IMR-90 (cell line): ENCODE results near the gene PODXL. TPM values are rescaled to one million over a fixed set of nuclear protein-coding genes. Genes with fewer than 3 reads are reported as not detected.

Source experiments
- ATAC-seq: fragments of 200-7000 bp; cut with Tn5 transposase; 2 replicates; pipeline ENCODE4 v1.9.1; 2020; ENCODE audit warnings: low read depth, mild to moderate bottlenecking, moderate library complexity
- BruUV-seq: library from RNA; stranded (reverse); fragments of 400-500 nt; replicated peaks from 2 replicates; lab custom pipeline; 2021; lab: Mats Ljungman, UMichigan
- CTCF ChIA-PET: fragments of 300-600 bp; formaldehyde crosslinking; extraction: SDS; loops from one replicate; lab custom pipeline; 2021; ENCODE audit warnings: antibody characterized with exemption; lab: Yijun Ruan, JAX
- POLR2A ChIA-PET: fragments of 300-600 bp; sonication (Branson Sonifier 250); formaldehyde crosslinking; loops from one replicate; lab custom pipeline; 2022; ENCODE audit warnings: antibody characterized with exemption; ENCODE audit not compliant: unreplicated experiment; lab: Charles Lee
- DNase-seq: peaks from one replicate; pipeline ENCODE4 v3.0.0; 2013
- H2AFZ ChIP-seq: replicated peaks from 2 replicates; pipeline ENCODE3; 2013; ENCODE audit warnings: low read length, mild to moderate bottlenecking; ENCODE audit not compliant: poor library complexity
- H2AK5ac ChIP-seq: 2 replicates; pipeline ENCODE4 v1.6.1; 2013; ENCODE audit warnings: low read depth, low read length, inconsistent platforms
- H2AK9ac ChIP-seq: replicated peaks from 2 replicates; pipeline ENCODE3; 2013; ENCODE audit warnings: mild to moderate bottlenecking, low read depth, low read length, moderate library complexity; ENCODE audit not compliant: poor library complexity
- H2BK120ac ChIP-seq: 2 replicates; pipeline ENCODE4 v1.6.1; 2013; ENCODE audit warnings: low read depth, low read length, inconsistent platforms
- H2BK15ac ChIP-seq: 3 replicates; pipeline ENCODE4 v1.6.1; 2013; ENCODE audit warnings: low read depth, low read length, inconsistent platforms
- H2BK20ac ChIP-seq: 2 replicates; pipeline ENCODE4 v1.6.1; 2013; ENCODE audit warnings: low read depth, mild to moderate bottlenecking, inconsistent platforms, low read length, moderate library complexity
- H2BK5ac ChIP-seq: 2 replicates; pipeline ENCODE4 v1.6.1; 2013; ENCODE audit warnings: mild to moderate bottlenecking, low read depth, low read length, inconsistent platforms; ENCODE audit not compliant: poor library complexity, severe bottlenecking
- H3K14ac ChIP-seq: replicated peaks from 2 replicates; pipeline ENCODE4 v1.6.1; 2013; ENCODE audit warnings: low read depth, low read length, inconsistent platforms
- H3K18ac ChIP-seq: 2 replicates; pipeline ENCODE4 v1.6.1; 2013; ENCODE audit warnings: low read depth, low read length, control low read depth
- H3K23ac ChIP-seq: 2 replicates; pipeline ENCODE4 v1.6.1; 2013; ENCODE audit warnings: low read depth, low read length, inconsistent platforms
- H3K27ac ChIP-seq: 2 replicates; pipeline ENCODE4 v1.5.1; 2013; ENCODE audit warnings: mild to moderate bottlenecking, control low read depth, low read length; ENCODE audit not compliant: insufficient read depth
- H3K27me3 ChIP-seq: 2 replicates; pipeline ENCODE4 v1.6.1; 2013; ENCODE audit warnings: low read length; ENCODE audit not compliant: control insufficient read depth, insufficient read depth
- H3K36me3 ChIP-seq: 2 replicates; pipeline ENCODE4 v1.6.1; 2013; ENCODE audit warnings: low read length, mixed read lengths; ENCODE audit not compliant: control insufficient read depth, insufficient read depth
- H3K4ac ChIP-seq: 2 replicates; pipeline ENCODE4 v1.6.1; 2013; ENCODE audit warnings: low read depth, low read length, inconsistent platforms
- H3K4me1 ChIP-seq: 2 replicates; pipeline ENCODE4 v1.6.1; 2013; ENCODE audit warnings: low read length, mixed read lengths; ENCODE audit not compliant: control insufficient read depth, insufficient read depth
- H3K4me2 ChIP-seq: 2 replicates; pipeline ENCODE4 v1.6.1; 2013; ENCODE audit warnings: low read depth, mild to moderate bottlenecking, control low read depth, low read length, moderate library complexity
- H3K4me3 ChIP-seq: 2 replicates; pipeline ENCODE4 v1.5.1; 2013; ENCODE audit warnings: low read depth, mild to moderate bottlenecking, control low read depth, low read length, moderate library complexity; ENCODE audit not compliant: insufficient read depth
- H3K56ac ChIP-seq: 2 replicates; pipeline ENCODE4 v1.6.1; 2013; ENCODE audit warnings: low read length, inconsistent platforms; ENCODE audit not compliant: insufficient read depth; ENCODE audit errors: extremely low read depth
- H3K79me1 ChIP-seq, 2 experiments: 2 replicates each; pipeline ENCODE4 v1.6.1; 2013; ENCODE audit warnings: low read length in 2 of 2, inconsistent platforms in 1 of 2, low read depth in 1 of 2
- H3K9ac ChIP-seq: 2 replicates; pipeline ENCODE4 v1.6.1; 2013; ENCODE audit warnings: low read depth, low read length, control low read depth
- H3K9me1 ChIP-seq: 2 replicates; pipeline ENCODE4 v1.6.1; 2013; ENCODE audit warnings: low read length, inconsistent platforms; ENCODE audit not compliant: insufficient read depth
- H3K9me3 ChIP-seq: 2 replicates; pipeline ENCODE4 v1.6.1; 2013; ENCODE audit warnings: low read length; ENCODE audit not compliant: control insufficient read depth, insufficient read depth
- H4K20me1 ChIP-seq: 2 replicates; pipeline ENCODE4 v1.6.1; 2013; ENCODE audit warnings: low read length, inconsistent platforms; ENCODE audit not compliant: insufficient read depth
- H4K5ac ChIP-seq: 2 replicates; pipeline ENCODE4 v1.6.1; 2013; ENCODE audit warnings: mild to moderate bottlenecking, low read depth, low read length, control low read depth
- H4K8ac ChIP-seq, 2 experiments: 2 replicates each; pipeline ENCODE4 v1.6.1; 2013; ENCODE audit warnings: low read depth in 2 of 2, low read length in 2 of 2, control low read depth in 1 of 2, inconsistent platforms in 1 of 2
- H4K91ac ChIP-seq: 2 replicates; pipeline ENCODE4 v1.6.1; 2013; ENCODE audit warnings: low read depth, low read length, inconsistent platforms; ENCODE audit not compliant: insufficient read depth
- BHLHE40 ChIP-seq: fragments of 150-350 bp; IDR thresholded peaks from 2 replicates; pipeline ENCODE4 v1.6.1; 2016; ENCODE audit warnings: mild to moderate bottlenecking, low read depth, low read length
- CEBPB ChIP-seq: IDR thresholded peaks from 2 replicates; pipeline ENCODE4 v1.6.1; 2012; ENCODE audit warnings: low read depth, low read length, improper control_type of control experiment
- CHD1 ChIP-seq: IDR thresholded peaks from 2 replicates; pipeline ENCODE4 v1.6.1; 2012; ENCODE audit warnings: low read depth, low read length, improper control_type of control experiment
- FOS ChIP-seq: fragments of 150-350 bp; IDR thresholded peaks from 2 replicates; pipeline ENCODE4 v1.6.1; 2016; ENCODE audit warnings: low read depth, low read length
- MAFK ChIP-seq: IDR thresholded peaks from 2 replicates; pipeline ENCODE4 v1.6.1; 2012; ENCODE audit warnings: low read depth, low read length, improper control_type of control experiment
- MAZ ChIP-seq: IDR thresholded peaks from 2 replicates; pipeline ENCODE4 v1.6.1; 2012; ENCODE audit warnings: low read depth, mild to moderate bottlenecking, low read length, improper control_type of control experiment, moderate library complexity, borderline replicate concordance
- MXI1 ChIP-seq: IDR thresholded peaks from 2 replicates; pipeline ENCODE4 v1.6.1; 2012; ENCODE audit warnings: low read depth, mild to moderate bottlenecking, low read length, moderate library complexity, borderline replicate concordance
- NFE2L2 ChIP-seq: fragments of 150-350 bp; IDR thresholded peaks from 2 replicates; pipeline ENCODE4 v1.6.1; 2016; ENCODE audit warnings: low read depth, mild to moderate bottlenecking, low read length
- POLR2A ChIP-seq: IDR thresholded peaks from 2 replicates; pipeline ENCODE4 v1.6.1; 2012; ENCODE audit warnings: mild to moderate bottlenecking, low read depth, low read length
- RAD21 ChIP-seq: IDR thresholded peaks from 2 replicates; pipeline ENCODE4 v1.6.1; 2012; ENCODE audit warnings: low read length, improper control_type of control experiment
- RCOR1 ChIP-seq: IDR thresholded peaks from 2 replicates; pipeline ENCODE4 v1.6.1; 2012; ENCODE audit warnings: mild to moderate bottlenecking, low read length, improper control_type of control experiment; ENCODE audit not compliant: insufficient replicate concordance
- RFX5 ChIP-seq: IDR thresholded peaks from 2 replicates; pipeline ENCODE4 v1.8.0; 2012; ENCODE audit warnings: low read depth, mild to moderate bottlenecking, low read length, moderate library complexity
- SMC3 ChIP-seq: fragments of 150-350 bp; IDR thresholded peaks from 2 replicates; pipeline ENCODE4 v1.6.1; 2016; ENCODE audit warnings: low read depth, mild to moderate bottlenecking, antibody characterized with exemption, low read length, moderate library complexity
- WGBS, 2 experiments: methylation state at CpG; one replicate each; pipeline versions ENCODE4 v1.1.5 to v1.1.7; 2013; ENCODE audit warnings: missing lambda C conversion rate in 2 of 2; ENCODE audit not compliant: insufficient read length in 1 of 2; ENCODE audit errors: extremely low coverage in 2 of 2; 5-methylcytosine and 5-hydroxymethylcytosine counted together
- dilution Hi-C: fragments of 300-500 bp; cut with HindIII; formaldehyde crosslinking; loops from one replicate; pipeline ENCODE4 v1.14.3; 2018; ENCODE audit warnings: low sequenced_read_pairs; ENCODE audit not compliant: unreplicated experiment
- in situ Hi-C: fragments of 300-500 bp; cut with MboI; formaldehyde crosslinking; loops from 3 replicates; pipeline ENCODE4 v1.14.3; 2019; ENCODE audit warnings: low sequenced_read_pairs, inconsistent platforms, mixed read lengths
- intact Hi-C: fragments of 100-400 bp; cut with micrococcal nuclease; formaldehyde crosslinking; loops from 2 replicates; pipeline ENCODE4 v1.10.0; 2022
- polyA plus RNA-seq, 3 experiments: library from polyadenylated mRNA; depleted of rRNA; stranded (reverse); fragments of >200 nt; gene quantifications; 2 replicates each; pipeline ENCODE4 v1.2.3, GENCODE V29; 2012; ENCODE audit warnings: low replicate concordance in 1 of 3
- total RNA-seq: library from RNA; depleted of rRNA; stranded (reverse); fragments of >200 nt; gene quantifications from 2 replicates; pipeline ENCODE4 v1.2.3, GENCODE V29; 2012
- TF ChIP-seq, protein P1 (sequence below): conservative IDR thresholded peaks from 2 replicates; pipeline ENCODE4 v1.5.1; 2012; ENCODE audit warnings: mild to moderate bottlenecking, low read depth, low read length, improper control_type of control experiment
- TF ChIP-seq, protein P2 (sequence below): fragments of 150-350 bp; IDR thresholded peaks from 2 replicates; pipeline ENCODE4 v1.6.1; 2016; ENCODE audit warnings: low read depth, mild to moderate bottlenecking, low read length, moderate library complexity, borderline replicate concordance

Gene PODXL
- total and polyA plus RNA-seq, 2 of the 4 experiments (the other 2 are of a cell fraction), result 1.3 to 3.8 TPM

DNA sequence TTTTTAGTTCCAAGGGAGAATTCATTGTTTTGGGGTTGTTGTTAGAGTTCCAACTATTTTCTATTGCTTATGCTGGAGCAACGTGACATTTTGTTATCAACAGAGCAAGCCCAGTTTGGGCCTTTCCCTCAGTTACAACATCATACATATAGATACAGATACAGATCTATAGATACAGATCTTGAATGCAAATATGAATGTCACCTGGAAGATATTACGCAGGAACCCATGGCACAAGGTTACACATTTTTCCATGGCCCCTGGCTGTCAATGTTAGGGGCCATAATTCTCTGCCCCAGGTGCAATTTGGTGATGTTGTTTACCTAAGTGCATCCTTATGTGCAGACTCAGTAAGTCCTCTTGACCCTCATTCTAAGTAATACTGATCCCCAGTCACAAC is 3.6 kb upstream of the PODXL start:
- H2AK5ac ChIP-seq, result no peak overlapping the region
- intact Hi-C loops (no loop called here), dilution Hi-C loops (no loop called here), in situ Hi-C loops (no loop called here)
- CTCF ChIA-PET, result no interaction called here
- no TSS peak for BruUV-seq
- H3K9me1 ChIP-seq, result no peaks in the 10 kb centered on the region
- H3K4me1 ChIP-seq, result 0 out of 2 replicates have a peak, but pooled peaks cover 4% of the 10 kb centered on the region
- no peaks in the 10 kb centered on the region for H4K20me1 ChIP-seq
- no peak overlapping the region for H3K4ac ChIP-seq
- no peak overlapping the region for H3K9ac ChIP-seq
- WGBS, 2 experiments, result no CpG with 5 or more reads among the region's 2 CpGs
- H3K4me3 ChIP-seq, result no peak overlapping the region
- no peak overlapping the region for H3K18ac ChIP-seq
- no peak overlapping the region for H2AFZ ChIP-seq
- no peak overlapping the region for H4K5ac ChIP-seq
- H3K27me3 ChIP-seq, result peaks cover 26% of the 10 kb centered on the region; the same call in 1 of the 2 replicates
- H3K23ac ChIP-seq, result no peak overlapping the region
- H3K4me2 ChIP-seq, result no peak overlapping the region
- TF ChIP-seq RAD21 (no peak), NFE2L2 (no peak), FOS (no peak), BHLHE40 (no peak), POLR2A (no peak), MAFK (no peak), MAZ (no peak), CHD1 (no peak), RFX5 (no peak), SMC3 (no peak), MXI1 (no peak), RCOR1 (no peak), CEBPB (no peak)
- TF ChIP-seq, protein P1, sequence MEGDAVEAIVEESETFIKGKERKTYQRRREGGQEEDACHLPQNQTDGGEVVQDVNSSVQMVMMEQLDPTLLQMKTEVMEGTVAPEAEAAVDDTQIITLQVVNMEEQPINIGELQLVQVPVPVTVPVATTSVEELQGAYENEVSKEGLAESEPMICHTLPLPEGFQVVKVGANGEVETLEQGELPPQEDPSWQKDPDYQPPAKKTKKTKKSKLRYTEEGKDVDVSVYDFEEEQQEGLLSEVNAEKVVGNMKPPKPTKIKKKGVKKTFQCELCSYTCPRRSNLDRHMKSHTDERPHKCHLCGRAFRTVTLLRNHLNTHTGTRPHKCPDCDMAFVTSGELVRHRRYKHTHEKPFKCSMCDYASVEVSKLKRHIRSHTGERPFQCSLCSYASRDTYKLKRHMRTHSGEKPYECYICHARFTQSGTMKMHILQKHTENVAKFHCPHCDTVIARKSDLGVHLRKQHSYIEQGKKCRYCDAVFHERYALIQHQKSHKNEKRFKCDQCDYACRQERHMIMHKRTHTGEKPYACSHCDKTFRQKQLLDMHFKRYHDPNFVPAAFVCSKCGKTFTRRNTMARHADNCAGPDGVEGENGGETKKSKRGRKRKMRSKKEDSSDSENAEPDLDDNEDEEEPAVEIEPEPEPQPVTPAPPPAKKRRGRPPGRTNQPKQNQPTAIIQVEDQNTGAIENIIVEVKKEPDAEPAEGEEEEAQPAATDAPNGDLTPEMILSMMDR, result no peak
- TF ChIP-seq, protein P2, sequence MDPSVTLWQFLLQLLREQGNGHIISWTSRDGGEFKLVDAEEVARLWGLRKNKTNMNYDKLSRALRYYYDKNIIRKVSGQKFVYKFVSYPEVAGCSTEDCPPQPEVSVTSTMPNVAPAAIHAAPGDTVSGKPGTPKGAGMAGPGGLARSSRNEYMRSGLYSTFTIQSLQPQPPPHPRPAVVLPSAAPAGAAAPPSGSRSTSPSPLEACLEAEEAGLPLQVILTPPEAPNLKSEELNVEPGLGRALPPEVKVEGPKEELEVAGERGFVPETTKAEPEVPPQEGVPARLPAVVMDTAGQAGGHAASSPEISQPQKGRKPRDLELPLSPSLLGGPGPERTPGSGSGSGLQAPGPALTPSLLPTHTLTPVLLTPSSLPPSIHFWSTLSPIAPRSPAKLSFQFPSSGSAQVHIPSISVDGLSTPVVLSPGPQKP, result no peak
- H3K9me3 ChIP-seq, result no peaks in the 10 kb centered on the region
- H4K91ac ChIP-seq, result no peak overlapping the region
- H3K14ac ChIP-seq, result no peak overlapping the region
- no peak overlapping the region for H2BK5ac ChIP-seq
- no peak overlapping the region for H2BK20ac ChIP-seq
- peaks cover 0 to 4% of the 10 kb centered on the region in 2 experiments; a peak in 1 of 4 replicates for H3K79me1 ChIP-seq
- H2BK15ac ChIP-seq, result no peak overlapping the region
- H3K56ac ChIP-seq, result no peak overlapping the region
- ATAC-seq (no peak), DNase-seq (no peak)
- no peak overlapping the region for H2AK9ac ChIP-seq
- H3K27ac ChIP-seq, result no peak overlapping the region
- H3K36me3 ChIP-seq, result no peaks in the 10 kb centered on the region
- no peak overlapping the region for H2BK120ac ChIP-seq
- no peak overlapping the region for H4K8ac ChIP-seq
- POLR2A ChIA-PET, result no interaction called here
